IPS-15b (cell line): Measurements from ENCODE around the gene CLK3.

Experiments used
- H3K27me3 ChIP-seq: one replicate; pipeline ENCODE4 v1.6.1; 2013; ENCODE audit warnings: low read length; ENCODE audit not compliant: control insufficient read depth, insufficient read depth
- H3K36me3 ChIP-seq: one replicate; pipeline ENCODE4 v1.6.1; 2013; ENCODE audit warnings: low read length; ENCODE audit not compliant: control insufficient read depth, insufficient read depth
- H3K4me1 ChIP-seq: one replicate; pipeline ENCODE4 v1.6.1; 2013; ENCODE audit warnings: mild to moderate bottlenecking, low read length; ENCODE audit not compliant: control insufficient read depth, insufficient read depth
- H3K4me3 ChIP-seq: one replicate; pipeline ENCODE4 v1.5.1; 2013; ENCODE audit warnings: low read depth, low read length
- H3K9ac ChIP-seq: one replicate; pipeline ENCODE4 v1.6.1; 2013; ENCODE audit warnings: low read depth, mild to moderate bottlenecking, low read length
- H3K9me3 ChIP-seq: one replicate; pipeline ENCODE4 v1.6.1; 2013; ENCODE audit warnings: mild to moderate bottlenecking, low read length; ENCODE audit not compliant: control insufficient read depth, insufficient read depth

The CLK3 gene

DNA sequence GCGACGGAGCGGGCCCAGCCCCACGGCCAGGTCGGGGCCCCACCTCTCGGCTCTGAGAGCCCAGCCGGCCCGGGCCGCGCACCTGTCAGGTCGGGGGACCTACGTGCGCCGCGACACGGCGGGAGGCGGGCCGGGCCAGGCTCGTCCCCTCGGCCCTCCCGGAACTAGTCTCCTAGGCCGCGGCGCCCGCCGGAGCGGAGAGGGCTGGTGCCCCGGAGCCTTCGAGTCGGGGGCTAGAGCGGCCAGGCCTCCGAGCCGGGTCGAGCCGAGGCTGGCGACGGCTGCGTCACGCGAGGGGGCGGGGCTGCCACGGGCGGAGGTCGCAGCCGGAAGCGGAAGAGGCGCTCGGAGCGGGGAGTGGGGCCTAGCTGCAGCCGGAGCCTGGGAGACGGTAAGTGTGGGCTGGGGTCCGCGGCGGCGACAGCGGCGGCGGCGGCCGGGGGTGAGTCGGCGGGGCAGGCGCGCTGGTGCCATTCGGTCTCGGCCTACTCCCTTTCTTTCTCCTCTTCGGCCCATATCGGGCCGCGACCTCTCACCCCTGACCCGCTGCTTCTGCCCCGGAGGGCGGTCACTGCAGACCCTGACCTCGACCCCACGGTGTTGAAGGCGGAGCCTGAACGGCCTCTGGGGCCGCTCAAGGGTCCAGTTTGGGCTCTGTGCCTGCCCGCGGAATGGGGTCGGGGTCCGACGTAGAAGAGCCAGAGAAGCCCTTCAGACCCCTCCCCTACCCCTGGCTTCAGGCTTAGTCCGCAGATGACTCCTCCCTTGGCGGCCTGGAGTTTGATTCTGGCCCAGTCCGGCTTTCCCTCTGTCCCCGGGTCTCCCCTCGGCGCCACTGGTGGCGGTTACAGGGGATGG lies at the start of gene CLK3:
Gene CLK3 (plus strand): TSS at position 329 of the 858 bp plus-strand sequence. CDS start 3,361 bp downstream, outside the sequence.
- peak within 1 kb of the TSS; percentile 94 for H3K9ac ChIP-seq
- H3K27me3 ChIP-seq = peaks cover 11% of the 10 kb centered on the region
- peak within 1 kb of the TSS; percentile 91 for H3K4me3 ChIP-seq
- peaks cover 4% of the 10 kb centered on the region for H3K4me1 ChIP-seq
- H3K36me3 ChIP-seq = peaks cover 16% of the 10 kb centered on the region
- H3K9me3 ChIP-seq = no peaks in the 10 kb centered on the region

DNA sequence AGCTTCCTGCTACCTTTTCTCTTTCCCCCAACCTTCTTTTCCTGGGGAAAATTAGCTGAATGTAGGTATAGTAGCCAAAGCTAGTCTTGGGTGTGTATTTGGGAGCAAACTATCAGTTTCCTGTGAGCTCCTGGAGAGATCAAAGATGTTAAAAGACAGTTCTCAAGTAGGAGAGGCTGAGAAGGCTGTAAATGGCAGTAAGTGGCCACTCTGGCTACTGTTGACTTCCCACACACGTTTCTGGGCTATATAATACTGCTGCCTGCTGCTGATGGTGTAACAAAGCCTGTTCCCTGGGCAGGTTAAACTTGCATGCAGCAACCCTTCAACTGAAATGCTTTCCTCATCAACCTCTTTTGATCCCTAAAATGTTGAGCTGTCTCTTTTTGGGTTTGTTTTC lies 47.0 kb upstream of the CLK3 start:
- Histone ChIP-seq H3K36me3 (peaks cover 25% of the 10 kb centered on the region), H3K9ac (no peak overlapping the region), H3K27me3 (no peaks in the 10 kb centered on the region)

DNA sequence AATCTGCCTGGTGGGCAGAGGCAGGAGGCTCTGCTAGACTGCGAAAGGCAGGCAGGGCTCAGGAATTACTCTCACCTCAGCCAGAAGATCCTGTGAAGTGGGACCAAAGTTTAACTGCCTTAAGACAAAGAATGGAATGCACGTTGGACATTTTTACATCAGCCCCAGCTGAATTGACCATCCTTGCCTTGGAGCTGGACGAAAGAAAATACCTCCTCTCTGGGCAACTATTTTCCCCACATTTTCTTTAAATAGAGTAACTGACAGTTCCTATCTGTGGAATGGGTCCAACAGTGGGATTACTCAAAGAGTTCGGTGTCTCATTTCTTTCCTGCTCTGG lies 45.9 kb upstream of the CLK3 start:
- Histone ChIP-seq H3K4me3 (no peak overlapping the region), H3K9me3 (no peaks in the 10 kb centered on the region), H3K4me1 (no peaks in the 10 kb centered on the region), H3K36me3 (peaks cover 35% of the 10 kb centered on the region), H3K27me3 (no peaks in the 10 kb centered on the region), H3K9ac (no peak overlapping the region)

More for the DNA sequence above, 47.0 kb upstream of the CLK3 start:
- Histone ChIP-seq H3K4me1 (no peaks in the 10 kb centered on the region), H3K9me3 (no peaks in the 10 kb centered on the region), H3K4me3 (no peak overlapping the region)

DNA sequence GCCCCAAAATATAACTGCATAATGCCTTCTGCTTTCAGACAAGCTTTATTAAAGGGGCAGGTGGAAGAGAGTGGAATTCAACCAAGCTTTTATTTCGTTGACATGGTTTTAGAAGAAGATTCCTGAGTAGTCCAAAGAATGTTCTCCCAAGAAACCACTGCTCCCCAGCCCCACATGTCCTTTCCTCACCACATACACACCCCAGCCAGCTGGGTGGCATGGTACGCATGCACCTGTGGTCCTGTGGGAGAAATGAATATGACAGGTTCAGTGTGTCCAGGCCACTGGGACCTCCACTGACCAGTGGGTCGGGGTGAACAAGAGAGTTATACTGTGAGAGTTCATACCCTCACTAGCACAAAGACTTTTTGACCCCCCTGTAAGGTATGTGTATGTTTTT lies 44.4 kb upstream of the CLK3 start:
- Histone ChIP-seq H3K4me3 (no peak overlapping the region), H3K36me3 (peaks cover 40% of the 10 kb centered on the region), H3K4me1 (no peaks in the 10 kb centered on the region), H3K27me3 (no peaks in the 10 kb centered on the region), H3K9ac (no peak overlapping the region), H3K9me3 (no peaks in the 10 kb centered on the region)

DNA sequence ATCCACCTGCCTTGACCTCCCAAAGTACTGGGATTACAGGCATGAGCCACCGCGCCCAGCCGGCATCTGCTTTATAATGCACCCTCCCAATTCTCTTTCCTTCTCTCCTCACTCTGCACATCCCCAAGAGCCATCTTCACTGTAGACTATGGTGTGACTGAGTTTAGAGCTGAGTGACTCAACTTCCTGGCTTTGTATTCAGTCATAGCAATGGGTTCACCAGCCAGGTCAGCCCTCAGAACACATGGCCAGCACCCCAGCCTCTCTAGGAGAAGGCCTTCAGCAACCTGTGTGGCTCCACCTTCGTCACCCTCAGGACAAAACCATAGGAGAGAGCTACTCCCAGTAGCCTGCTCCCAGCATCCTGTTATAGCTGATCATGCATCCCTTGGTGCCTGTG lies 41.6 kb upstream of the CLK3 start:
- Histone ChIP-seq H3K9me3 (no peaks in the 10 kb centered on the region), H3K4me3 (no peak overlapping the region), H3K4me1 (no peaks in the 10 kb centered on the region), H3K36me3 (peaks cover 37% of the 10 kb centered on the region), H3K27me3 (no peaks in the 10 kb centered on the region), H3K9ac (no peak overlapping the region)

DNA sequence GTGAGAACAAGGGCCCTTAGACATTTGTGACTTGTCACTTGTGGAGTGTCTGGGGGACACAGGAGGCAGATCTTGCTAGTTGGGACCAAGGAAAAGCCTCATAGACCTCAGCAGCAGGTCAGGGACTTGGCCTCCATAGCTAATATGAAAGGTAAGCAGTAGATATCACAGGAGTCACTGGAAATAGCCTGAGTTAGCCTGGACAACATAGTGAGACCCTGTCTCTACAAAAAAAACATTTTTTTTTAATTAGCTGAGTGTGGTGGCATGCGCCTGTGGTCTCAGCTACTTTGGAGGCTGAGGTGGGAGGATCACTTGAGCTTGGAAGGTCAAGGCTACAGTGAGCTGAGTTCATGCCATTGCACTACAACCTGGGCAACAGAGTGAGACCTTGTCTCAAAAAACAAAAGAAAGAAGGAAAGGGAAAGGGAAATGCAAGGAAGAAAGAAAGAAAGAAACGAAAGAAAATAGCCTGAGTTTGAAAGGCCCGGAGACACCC lies 37.1 kb upstream of the CLK3 start:
- Histone ChIP-seq H3K4me3 (no peak overlapping the region), H3K9me3 (no peaks in the 10 kb centered on the region), H3K4me1 (no peaks in the 10 kb centered on the region), H3K27me3 (no peaks in the 10 kb centered on the region), H3K36me3 (peaks cover 21% of the 10 kb centered on the region), H3K9ac (no peak overlapping the region)

DNA sequence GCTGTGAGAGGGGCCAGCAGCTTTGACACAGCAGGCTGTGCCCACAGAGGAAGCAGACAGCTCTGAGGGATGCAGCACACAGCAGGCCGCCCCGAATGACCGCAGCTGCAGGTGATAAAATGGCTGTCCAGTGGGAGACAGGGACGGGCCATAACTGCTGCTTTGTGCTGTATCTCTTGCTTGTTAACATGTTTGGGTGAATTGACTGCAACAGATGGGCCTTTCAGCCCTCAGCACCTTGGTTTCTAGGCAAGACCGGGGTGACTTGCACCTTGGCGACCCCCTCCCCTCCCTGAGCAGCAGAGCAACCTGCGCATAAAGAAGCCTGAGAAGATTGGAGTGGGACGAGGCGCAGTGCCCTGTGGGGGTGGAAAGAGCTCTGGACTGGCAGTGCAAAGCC lies 36.6 kb upstream of the CLK3 start:
- H3K4me3 ChIP-seq = no peak overlapping the region
- H3K36me3 ChIP-seq = peaks cover 18% of the 10 kb centered on the region
- no peaks in the 10 kb centered on the region for H3K9me3 ChIP-seq
- no peaks in the 10 kb centered on the region for H3K4me1 ChIP-seq
- no peaks in the 10 kb centered on the region for H3K27me3 ChIP-seq
- no peak overlapping the region for H3K9ac ChIP-seq

DNA sequence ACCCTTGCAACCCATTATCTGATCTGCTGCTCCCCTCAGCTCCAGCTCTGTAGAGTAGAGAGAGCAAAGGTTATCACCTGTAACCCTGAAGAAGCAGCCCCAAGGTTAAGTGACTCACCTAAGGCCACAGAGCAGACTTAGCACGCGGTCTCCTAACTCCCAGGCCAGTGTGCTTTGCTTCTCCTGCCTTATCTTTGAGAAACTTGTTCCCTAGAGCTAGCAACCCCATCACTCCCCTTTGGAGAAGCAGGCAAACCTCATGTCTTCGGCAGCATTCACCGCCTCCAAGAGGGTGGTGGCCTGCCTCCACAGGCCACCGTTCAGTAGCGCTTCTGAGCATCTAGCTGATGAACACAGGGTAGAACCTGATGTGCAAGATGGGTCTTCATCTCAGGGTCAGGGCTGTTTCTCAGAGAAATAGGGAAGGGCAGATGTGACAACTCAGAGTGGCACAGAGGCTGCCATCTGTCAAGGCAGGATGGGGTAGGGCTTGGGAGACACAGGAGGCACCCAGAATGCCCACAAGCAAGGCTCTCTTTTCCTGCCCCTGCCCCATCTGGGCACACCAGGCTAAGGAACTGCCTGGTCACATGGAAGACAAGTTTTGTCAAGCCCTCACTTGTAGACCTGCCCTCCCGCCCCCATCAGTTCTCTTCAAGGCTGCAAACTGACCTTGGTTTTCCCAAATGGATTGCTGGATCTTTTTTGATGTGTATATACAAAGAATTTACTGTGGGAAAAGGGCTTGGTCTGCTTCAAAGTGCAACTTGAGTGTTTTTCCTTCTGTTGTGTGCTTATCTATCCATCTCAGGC lies 34.9 kb upstream of the CLK3 start:
- H3K27me3 ChIP-seq = no peaks in the 10 kb centered on the region
- H3K4me3 ChIP-seq = no peak overlapping the region
- H3K9me3 ChIP-seq = no peaks in the 10 kb centered on the region
- peaks cover 6% of the 10 kb centered on the region for H3K36me3 ChIP-seq
- no peak overlapping the region for H3K9ac ChIP-seq
- H3K4me1 ChIP-seq = no peaks in the 10 kb centered on the region

DNA sequence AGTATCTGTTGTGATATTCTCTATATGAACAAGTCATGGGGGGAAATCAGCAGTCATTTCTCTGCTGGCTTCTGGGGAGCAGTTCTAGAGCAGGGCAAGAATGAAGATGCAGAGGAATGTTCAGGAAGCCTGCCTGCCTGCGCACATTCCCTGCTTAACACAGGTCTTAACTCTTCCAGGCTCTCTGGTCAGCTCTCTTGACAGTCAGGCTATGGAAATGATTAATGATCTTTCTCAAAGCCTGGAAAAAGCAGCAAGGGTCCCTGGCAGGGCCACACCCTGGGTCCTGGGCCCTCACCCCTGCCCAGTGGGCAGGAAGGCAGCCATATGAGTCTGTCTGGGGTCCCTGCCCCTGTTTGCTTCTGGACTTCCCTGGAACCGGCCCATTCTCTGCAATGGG lies 31.4 kb upstream of the CLK3 start:
- Histone ChIP-seq H3K36me3 (peaks cover 7% of the 10 kb centered on the region), H3K9me3 (no peaks in the 10 kb centered on the region), H3K4me3 (no peak overlapping the region), H3K9ac (no peak overlapping the region), H3K27me3 (no peaks in the 10 kb centered on the region), H3K4me1 (no peaks in the 10 kb centered on the region)

DNA sequence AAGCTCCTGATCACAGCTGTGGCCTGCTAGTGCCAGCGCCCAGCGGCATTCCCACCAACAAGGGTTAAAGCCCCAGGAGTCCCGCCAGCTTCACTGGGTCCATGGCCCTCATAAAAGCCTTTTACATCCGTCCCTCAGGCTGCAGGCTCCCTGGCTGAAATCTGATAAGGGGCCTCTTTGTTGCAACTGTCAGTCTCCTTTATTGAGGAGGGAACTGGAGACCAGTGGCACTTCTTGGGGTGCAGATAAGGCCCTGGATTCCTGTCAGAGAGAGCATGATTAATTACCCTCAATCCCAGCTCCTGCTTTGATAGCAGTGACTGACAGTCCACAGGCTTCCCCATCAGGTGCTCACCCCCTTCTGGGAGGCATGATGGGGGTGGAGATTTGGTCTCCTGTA lies 30.9 kb upstream of the CLK3 start:
- Histone ChIP-seq H3K4me1 (no peaks in the 10 kb centered on the region), H3K27me3 (no peaks in the 10 kb centered on the region), H3K9me3 (no peaks in the 10 kb centered on the region), H3K9ac (no peak overlapping the region), H3K36me3 (peaks cover 12% of the 10 kb centered on the region), H3K4me3 (no peak overlapping the region)

DNA sequence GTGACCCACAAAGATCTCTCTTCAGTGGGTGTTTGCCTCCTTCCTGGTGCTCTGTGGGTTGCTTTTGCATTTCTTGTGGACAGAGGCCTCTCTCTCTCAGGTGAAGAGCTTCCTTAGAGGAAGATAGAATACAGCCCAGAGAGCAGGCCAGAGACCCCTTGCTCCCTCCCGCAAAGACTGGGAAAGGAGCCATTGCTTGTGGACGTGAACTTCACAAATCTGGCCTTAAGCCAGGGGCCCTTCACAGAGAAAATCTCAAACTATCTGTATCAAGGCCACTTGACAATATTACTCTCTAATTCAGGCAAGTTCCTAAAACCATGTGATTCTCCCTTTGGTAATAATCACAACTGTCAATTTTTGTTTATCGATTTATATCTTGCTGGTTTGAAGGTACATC lies 30.4 kb upstream of the CLK3 start:
- Histone ChIP-seq H3K9me3 (no peaks in the 10 kb centered on the region), H3K9ac (no peak overlapping the region), H3K27me3 (no peaks in the 10 kb centered on the region), H3K4me3 (no peak overlapping the region), H3K36me3 (peaks cover 16% of the 10 kb centered on the region), H3K4me1 (no peaks in the 10 kb centered on the region)

DNA sequence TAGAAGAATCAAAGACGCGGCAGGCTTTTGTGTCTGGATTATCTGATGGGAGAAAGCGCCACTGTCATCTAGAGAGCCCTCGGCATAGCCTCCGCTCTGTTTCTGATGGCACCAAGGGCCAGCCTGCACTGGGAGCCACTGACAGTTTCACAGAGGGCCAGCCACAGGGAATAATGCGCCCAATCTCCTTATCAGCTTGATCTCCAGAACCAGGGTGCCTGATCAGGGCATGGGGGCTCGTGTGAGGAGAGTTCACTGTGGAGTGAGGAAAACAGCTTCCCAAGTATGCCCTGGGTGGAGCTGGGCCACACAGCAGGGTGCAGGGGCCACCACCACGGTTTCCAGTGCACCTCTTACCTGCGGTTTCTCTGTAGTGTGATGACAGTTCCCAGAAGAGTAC lies 29.8 kb upstream of the CLK3 start:
- Histone ChIP-seq H3K36me3 (peaks cover 21% of the 10 kb centered on the region), H3K27me3 (no peaks in the 10 kb centered on the region), H3K4me1 (no peaks in the 10 kb centered on the region), H3K4me3 (no peak overlapping the region), H3K9ac (no peak overlapping the region), H3K9me3 (no peaks in the 10 kb centered on the region)
